GM19099 (cell line): ENCODE data around the gene TXNRD3.

Experiments used
- POLR2A ChIP-seq: IDR thresholded peaks from 3 replicates; pipeline ENCODE4 v1.6.1; 2011; ENCODE audit warnings: low read depth; ENCODE audit not compliant: insufficient read length; ENCODE audit errors: extremely low read depth

Gene TXNRD3

DNA sequence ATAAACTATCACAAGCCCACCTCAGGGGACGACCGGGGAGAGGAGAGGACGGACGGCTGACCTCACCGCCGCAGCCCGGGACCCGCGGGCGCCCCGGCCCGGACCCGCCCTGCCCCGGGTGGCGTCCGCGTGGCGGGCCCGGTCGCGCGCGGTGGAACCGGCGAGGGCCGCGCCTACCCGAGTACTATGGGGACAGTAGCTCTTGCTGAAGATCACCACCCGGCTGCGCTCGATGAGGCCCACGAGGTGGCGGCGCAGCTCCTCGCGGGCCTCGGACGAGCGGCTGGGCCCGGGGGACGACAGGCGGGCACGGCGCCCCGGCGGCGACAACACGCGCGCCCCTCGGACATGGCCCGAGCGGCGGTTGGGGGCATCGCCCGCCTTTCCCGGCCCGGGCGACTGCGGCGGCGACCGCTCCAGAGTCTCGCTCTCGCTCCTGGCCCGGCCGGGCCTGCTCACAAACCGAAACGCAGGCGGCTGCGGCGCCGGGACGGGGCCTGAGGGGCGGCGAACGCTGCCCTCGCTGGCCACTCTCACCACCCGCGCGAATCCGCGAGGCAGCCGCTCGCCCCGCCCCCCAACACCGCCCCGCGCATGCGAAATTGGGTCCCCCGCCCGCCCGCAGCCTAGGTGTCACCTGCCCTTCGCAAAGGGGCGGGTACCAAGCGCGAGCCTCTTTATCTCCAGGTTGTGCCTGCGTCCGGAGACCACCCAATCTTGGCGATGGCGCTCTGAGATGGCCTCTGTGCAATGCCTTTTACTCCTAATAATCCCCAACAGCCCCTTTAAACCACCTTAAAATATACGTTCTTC lies at the start of gene TXNRD3:
Gene TXNRD3 (minus strand): TSS at position 554 of the 813 bp plus-strand sequence.
- no peak for TF ChIP-seq POLR2A

DNA sequence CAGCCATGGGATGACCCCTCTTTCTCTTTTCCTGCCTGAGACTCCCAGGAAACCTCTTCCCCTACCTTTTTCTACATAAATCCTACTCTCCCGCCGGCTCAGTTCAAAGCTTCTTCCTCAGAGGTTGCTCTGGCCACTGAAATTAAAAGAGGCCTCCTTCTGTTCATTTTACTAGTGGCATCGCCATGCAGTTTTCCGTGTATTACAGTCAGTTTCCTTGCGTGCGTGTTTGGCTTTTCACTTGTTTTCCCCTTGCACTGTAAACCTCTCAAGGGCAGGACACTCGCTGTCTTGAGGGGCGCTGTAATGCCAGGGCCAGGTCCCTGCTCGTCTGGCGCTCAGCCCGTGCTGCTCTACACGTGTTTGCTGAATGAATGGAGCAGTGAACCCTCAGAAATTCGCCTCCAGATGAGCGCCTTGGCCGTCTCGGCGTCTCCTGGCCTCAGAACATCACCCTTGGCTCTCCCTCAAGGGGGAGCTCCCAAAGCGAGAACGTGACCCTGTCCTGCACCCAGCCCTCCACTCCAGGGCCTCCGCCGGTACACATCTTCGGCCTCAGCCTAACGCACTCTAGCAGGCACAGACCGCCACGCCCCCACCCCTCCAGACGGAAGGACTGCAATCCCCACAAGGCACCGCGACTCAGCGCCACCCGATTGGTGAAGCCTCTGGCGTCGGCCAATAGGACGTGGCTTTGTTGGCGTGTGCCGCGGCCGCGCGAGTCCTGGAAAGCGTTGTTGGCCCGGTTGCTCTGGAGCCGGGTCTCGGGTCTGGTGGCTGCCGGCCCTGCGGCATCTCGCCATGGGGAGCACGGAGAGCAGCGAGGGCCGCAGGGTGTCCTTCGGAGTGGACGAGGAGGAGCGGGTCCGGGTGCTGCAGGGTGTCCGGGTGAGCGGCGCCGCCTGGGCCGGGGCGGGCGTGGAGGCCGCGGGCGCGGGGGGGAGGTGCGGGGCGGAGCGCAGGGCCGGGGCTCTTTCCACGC lies 48.9 kb upstream of the TXNRD3 start, which contains the start of gene CHCHD6:
Gene CHCHD6 (plus strand): TSS at position 729 of the 982 bp plus-strand sequence. CDS start 73 bp downstream, at position 802.
- no peak for TF ChIP-seq POLR2A

- no peak for TF ChIP-seq POLR2A
Observed at GRCh38 chr3:126699011-126699410, 44.1 kb upstream of the TXNRD3 start.

DNA sequence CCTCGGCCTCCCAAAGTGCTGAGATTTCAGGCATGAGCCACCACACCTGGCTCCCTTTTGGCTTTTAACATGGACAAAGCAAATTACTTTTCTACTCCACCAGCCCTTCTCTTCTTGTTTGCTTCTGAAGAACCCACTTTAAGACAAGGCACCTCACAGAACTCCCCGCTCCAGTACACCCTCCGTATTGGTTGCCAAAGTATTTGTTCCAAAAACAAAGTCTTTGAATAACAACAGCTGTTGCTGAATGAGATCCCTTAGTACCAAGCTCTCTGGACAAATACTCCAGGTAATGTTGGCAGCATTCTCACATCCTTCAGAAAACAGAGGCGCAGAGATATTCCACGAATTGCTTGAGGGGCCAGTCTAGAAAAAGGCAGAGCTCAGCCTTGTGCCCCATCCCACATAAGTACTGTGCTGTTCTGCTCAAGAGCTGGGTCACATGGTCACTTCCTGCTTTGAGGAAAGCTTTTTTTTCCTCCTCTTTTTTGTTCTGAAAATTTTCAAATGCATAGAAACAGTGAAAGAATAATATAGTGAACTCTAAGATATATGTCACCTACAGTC lies 41.9 kb upstream of the TXNRD3 start:
- no peak for TF ChIP-seq POLR2A

DNA sequence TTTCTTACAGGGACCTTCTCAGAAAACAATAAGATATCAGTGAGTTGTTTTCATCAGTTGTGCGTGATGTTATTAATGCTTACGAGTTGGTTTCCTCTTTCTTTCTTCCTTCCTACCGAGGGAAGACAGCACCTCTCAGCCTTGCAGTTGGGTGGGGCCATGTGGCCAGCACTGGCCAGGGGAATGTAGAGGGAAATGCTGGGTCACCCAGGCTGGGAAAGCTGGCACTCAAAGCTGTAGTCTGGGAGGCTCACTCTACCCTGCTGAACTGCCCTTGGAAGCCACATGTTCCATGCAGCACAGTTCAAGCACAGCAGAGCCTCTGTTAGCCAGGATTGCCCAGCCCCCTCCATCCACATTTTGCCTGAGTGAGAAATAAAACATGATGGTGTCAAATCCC lies 39.0 kb upstream of the TXNRD3 start:
- no peak for TF ChIP-seq POLR2A

DNA sequence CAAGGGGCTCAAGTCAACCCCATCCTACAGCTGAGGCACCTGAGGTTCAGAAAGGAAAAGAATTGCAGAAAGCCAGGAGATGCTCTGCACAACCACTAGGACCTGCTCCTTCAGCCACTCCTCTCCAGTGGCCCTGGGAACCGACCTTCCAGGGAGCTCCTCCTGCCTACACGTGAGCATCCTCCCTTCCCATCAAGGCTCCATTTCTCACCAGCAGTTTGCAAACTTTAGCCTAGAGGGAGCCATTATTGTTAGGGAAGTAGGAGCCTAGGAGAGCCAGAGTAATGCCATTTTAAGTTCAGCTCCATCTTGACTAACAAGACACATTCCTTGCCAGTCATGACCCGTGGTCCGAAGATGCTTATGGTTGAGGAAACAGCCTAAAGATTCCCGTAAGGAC lies 37.9 kb upstream of the TXNRD3 start:
- no peak for TF ChIP-seq POLR2A

DNA sequence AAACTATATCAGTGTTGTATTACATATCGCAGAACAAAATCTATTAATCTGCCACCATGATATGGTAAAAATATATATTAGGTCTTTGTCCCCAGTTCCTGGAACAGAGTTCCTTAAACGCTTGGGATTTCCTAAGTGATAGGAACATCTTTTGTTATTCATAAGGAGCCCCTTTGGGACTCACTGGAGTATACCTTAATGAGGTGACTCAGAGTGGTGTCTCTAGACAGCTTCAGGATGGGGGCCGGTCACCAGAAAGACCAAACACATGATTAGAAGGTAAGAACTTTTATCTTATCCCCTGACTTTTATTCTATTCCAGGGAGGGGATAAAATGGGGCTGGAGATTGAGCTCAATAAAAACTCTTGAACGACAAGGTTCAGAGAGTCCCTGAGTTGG lies 36.8 kb upstream of the TXNRD3 start:
- no peak for TF ChIP-seq POLR2A

- TF ChIP-seq POLR2A = no peak
Observed at GRCh38 chr3:126685493-126685892, 30.6 kb upstream of the TXNRD3 start.

- no peak for TF ChIP-seq POLR2A
Observed at GRCh38 chr3:126685021-126685420, 30.1 kb upstream of the TXNRD3 start.

DNA sequence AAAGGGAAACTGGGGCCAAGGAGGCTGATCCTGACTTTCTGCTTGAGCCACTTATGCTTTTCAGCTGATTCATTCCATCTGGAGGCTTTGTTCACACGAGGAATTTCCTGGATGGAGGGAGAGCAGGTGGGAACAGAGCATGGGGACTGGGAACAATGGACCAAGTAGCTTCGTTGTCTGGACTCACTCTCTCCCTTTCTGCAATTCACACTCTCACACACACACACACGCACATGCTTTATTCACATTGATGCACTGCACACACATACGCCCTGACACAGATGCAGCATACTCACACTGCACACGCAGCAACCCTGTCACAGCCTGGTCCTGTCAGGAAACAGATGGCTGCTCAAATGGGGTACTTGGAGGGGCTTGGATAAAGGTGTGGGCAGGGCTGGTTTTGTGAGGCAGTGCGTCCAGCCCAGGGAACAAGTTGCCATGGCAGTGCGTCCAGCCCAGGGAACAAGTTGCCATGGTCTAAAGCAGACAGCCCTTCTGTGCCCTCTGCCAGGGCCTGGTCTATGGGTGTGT lies 29.4 kb upstream of the TXNRD3 start:
- no peak for TF ChIP-seq POLR2A

DNA sequence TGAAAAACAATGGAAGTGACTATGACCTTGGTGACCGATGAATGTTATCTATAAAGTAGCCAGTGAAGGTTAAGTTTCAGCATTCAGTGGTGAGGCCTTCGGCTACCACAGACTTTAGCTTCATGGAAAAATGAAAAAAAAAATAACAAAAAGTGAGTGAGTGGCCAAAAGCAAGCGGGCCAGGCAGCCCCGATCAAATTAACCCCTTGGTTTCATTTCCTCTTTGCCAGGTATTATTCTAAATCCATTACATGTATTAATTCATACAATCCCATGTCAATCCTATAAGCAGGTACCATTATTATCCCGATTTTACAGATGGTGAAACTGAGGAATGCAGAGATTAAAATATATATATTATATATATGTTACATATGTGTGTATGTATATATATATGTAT lies 28.1 kb upstream of the TXNRD3 start:
- no peak for TF ChIP-seq POLR2A

- TF ChIP-seq POLR2A = no peak
Observed at GRCh38 chr3:126682009-126682408, 27.1 kb upstream of the TXNRD3 start.

DNA sequence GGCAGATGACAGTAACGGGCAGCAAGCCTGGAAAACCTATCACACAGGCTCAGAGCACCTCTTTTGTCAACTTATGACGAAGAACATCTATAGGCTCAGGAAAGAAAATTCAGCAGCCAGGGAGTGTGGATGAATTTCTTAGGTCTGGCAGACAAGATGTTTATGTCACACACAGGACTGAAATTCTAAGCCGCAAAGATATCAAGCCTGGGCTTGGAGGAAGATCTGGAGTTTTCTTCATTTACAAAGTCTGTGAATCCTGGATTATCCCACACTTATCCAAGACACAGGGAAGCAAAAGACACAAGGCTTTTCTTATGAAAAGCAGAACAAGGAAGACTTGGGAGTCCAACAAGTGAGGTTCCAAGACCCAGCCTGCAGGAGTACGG lies 25.7 kb upstream of the TXNRD3 start:
- no peak for TF ChIP-seq POLR2A

DNA sequence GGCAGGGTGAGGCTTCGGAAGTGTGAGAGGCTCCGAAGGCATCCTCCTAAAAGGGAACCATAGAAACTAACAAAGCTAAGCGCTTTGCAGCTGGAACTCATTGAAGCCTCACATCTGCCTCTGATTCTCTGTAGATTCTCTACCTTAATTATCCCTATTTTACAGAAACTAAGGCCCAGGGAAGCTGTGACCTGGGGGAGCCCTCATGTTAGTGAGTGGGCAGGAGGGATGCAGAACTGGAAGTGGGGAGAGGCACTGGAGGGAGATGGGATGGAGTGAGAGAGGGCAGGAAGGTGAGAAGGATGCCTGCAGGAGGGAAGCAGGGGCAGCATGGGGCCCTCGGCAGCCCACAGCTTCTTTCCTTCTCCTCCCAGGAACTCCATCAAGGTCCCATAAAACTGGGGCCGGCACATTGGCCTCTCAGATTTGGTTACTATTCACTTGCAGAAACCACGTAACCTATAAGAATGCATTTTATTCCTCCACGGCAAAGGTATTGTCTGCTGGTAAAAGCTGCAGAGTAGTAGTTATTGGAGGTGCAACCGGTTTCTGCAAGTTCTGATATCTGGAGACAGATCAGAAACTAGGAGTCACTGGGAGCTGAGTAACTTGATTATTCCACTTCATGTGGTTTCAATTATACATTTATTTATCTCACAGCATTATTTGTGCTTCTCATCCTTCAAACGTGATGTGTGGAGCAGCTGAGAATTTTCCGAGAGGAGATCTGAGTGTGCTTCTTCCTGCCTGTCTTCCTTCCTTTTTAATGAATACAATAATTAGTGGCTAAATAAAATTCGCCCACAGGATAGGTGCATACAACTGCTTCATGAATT lies 25.1 kb upstream of the TXNRD3 start:
- no peak for TF ChIP-seq POLR2A
